HG03060 (cell line): ENCODE results near the gene METTL27.
A peak's percentile ranks its signal among the peaks of the same experiment; 100 is the strongest.
"Not testable (repeated sequence)": the region's sequence is repeated elsewhere in the genome, so short reads cannot be mapped to it uniquely, and the experiment has no call there.

Experiments
- ATAC-seq: cut with Tn5 transposase; IDR thresholded peaks from one replicate; pipeline ENCODE4 v1.9.1; 2021; ENCODE audit warnings: low read depth, moderate number of reproducible peaks; ENCODE audit not compliant: unreplicated experiment

The METTL27 gene

DNA sequence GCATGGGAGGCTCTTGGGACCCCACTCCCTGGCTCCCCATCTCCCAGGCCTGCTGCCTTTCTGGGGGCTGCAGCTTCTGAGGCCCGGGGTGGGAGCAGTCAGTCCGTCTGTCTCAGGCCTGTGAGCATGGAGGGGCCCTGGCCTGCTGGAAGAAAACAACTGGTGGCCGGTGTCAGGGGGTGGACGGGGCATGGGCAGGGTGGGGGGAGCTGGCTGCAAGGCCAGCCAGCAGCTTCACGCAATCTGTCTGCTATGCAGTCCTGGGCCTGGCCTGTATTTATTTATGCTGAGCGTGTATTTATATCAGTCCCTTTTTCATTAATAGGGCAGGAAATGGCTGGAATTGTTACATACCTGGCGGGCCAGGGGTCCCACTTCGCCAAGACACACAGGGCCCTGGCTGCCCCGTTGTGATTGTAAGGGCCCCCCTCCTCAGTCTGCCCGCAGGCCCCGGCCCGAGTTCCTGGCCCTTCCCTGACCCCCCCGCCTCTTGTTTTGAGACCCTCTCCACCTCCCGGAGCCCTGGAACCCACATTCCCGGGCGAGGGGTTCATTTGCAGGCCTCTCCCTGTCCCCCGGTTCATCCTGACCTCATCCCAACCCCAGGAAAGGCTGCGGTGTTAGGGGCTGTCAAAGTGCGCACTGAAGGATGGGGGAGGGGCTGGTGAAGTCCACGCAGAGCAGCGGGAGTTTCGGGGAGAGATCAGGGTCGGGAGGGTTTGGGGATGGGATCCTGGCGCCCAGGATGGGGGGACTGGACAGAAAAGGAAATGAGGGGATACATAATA, 26.9 kb upstream of the METTL27 start:
- ATAC-seq, result no peak

DNA sequence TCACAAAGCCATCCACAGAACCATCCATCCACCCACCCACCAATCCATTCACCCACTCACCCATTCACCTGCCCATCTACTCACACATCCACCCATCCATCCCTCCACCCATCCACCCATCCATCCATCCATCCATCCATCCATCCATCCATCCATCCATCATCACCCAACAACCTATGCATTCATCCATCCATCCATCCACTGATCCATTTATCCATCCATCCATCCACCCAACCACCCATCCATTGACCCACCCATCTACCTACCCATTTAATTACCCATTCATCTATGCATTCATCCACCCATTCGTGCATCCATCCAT, 24.1 kb upstream of the METTL27 start:
- ATAC-seq, result no peak

DNA sequence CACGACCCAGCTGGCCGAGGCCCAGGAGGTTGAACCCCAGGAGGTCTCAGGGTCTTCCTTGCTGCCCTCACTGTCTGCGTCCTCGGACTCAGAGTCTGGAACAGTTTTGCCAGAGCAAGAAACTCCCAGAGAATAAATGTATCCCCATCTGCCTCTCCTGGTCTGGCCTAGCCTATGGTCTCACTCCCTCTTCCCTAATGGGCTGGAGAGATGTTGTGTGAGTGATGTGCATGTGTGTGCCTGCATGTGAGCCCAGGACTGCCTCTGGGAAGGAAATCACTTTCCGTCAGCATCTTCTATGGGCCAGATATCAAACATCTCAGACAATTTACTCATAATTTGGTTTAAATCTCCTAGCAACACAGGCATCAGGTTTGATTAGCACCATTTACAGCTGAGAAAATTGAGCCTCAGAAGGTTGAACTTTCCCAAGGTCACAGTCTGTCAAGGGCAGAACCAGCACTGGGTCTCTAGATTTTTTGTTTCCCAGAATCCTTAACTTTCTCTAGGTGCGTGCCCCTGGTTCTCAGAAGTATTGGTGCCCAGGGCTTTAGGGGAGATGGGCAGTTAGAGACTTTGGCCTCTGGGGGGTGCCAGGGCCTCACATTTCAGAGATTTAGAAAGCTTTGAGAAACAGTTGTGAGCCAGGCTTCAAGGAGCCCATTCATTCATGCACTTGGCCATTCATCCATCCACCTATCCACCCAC, 23.6 kb upstream of the METTL27 start:
- no peak for ATAC-seq

DNA sequence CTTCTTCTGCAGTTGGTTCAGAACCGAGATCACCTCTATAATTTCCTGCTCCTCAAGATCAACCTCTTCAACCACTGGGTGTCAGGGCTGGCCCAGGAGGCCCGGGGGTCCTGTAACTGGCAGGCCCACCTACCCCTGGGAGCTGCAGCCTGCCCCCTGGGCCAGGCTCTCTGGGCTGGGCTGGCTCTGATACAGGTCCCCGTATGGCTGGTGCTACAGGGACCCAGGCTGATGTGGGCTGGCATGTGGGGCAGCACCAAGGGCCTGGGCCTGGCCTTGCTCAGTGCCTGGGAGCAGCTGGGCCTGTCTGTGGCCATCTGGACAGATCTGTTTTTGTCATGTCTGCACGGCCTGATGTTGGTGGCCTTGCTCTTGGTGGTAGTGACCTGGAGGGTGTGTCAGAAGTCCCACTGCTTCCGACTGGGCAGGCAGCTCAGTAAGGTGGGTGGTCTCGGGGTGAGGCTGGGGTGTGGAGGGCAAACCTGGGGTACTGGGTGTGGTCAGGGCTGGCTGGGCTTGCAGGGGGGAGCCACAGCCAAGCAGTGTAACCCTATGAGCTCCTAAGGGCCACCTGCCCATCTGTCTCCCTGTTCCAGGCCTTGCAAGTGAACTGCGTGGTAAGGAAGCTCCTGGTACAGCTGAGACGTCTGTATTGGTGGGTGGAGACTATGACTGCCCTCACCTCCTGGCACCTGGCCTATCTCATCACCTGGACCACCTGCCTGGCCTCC, 22.8 kb upstream of the METTL27 start:
- no peak for ATAC-seq

DNA sequence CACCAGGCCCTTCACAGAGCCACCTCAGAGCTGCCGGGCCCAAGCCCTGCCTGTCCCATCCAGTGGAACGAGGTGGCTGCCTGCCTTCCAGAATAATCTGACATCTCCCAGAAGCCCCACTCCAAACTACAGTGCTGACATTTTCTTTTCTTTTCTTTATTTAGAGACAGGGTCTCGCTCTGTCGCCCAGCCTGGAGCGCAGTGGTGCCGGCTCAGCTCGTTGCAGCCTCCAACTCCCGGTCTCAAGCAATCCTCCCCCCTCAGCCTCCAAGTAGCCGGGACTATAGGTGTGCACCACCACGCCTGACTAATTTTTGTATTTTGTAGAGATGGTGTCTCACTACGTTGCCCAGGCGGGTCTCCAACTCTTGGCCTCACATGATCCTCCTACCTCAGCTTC, 19.0 kb upstream of the METTL27 start:
- ATAC-seq, result no peak

DNA sequence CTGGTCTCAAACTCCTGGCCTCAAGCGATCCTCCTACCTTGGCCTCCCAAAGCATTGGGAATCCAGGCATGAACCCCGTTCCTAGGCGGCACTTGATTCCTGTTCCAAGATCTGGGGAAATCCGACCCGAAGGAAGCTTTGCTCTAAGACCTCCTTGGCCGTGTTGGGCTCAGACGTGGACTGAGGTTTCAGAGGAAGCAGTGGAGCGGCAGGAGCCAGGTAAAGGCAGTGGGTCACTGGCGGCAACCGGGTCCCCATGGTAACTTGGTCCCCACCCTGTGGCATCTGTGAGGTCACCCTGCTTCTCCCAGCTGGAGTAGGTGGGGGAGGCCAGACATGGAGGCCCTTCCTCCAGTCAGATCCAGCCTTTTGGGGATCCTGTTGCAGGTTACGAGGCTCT, 18.5 kb upstream of the METTL27 start, which contains the start of gene TMEM270:
Gene TMEM270 (plus strand): TSS at position 301 of the 400 bp plus-strand sequence. CDS start 36 bp downstream, at position 337.
- ATAC-seq, result no peak

DNA sequence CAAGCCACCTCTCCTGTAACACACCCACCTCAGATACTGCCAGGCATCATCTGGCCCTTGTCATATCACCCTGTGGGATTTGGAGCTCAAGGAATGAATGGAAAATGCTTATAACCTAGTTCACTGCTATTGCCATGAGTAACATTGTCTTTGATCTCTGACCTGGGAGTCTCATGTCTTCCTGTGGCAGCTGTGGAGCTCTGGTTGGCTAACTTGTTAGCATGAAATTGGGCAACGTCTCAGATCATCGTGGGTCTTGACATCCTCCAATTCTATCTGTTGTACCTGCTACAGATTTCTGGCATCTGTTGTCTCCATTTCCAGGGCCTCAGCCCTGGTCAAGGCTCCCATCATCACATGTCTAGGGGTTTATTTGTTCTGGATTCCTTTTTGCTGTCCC, 16.5 kb upstream of the METTL27 start:
- ATAC-seq, result no peak

DNA sequence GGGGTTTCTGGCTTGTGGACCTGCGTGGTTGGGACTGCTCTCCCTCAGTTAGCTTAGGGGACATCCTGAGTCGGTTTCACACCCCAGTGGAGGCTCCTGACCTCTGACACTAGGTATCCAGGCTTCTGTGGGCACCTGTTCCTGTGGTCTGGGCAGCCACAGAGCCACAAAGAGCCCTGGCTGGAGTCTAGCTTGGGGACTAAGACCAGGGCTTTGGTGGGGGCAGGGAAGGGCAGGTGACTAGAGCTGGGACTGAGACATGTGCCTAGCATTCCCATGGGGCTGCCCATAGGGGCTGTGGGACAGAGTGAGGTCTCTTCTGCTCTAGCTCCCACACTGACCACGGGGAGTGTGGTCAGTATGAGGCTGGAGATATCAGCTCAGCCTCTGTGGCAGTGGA, 14.6 kb upstream of the METTL27 start:
- ATAC-seq, result no peak

DNA sequence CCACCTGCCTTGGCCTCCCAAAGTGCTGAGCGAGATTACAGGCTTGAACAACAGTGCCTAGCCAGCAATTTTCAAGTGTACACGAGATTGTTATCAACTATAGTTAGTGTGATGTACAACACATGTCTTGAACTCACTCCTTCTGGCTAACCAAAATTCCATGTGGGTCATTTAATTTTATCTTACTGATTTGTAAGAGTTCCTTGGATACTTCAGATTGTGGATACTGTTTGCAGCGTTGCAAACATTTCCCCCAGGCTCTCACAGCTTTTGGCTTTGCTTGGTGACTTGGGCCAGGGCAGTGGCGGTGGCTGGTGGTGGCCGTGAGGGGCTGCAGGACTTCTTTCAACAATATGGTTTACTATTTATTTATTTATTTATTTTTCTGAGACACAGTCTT, 10.2 kb upstream of the METTL27 start:
- no peak for ATAC-seq

DNA sequence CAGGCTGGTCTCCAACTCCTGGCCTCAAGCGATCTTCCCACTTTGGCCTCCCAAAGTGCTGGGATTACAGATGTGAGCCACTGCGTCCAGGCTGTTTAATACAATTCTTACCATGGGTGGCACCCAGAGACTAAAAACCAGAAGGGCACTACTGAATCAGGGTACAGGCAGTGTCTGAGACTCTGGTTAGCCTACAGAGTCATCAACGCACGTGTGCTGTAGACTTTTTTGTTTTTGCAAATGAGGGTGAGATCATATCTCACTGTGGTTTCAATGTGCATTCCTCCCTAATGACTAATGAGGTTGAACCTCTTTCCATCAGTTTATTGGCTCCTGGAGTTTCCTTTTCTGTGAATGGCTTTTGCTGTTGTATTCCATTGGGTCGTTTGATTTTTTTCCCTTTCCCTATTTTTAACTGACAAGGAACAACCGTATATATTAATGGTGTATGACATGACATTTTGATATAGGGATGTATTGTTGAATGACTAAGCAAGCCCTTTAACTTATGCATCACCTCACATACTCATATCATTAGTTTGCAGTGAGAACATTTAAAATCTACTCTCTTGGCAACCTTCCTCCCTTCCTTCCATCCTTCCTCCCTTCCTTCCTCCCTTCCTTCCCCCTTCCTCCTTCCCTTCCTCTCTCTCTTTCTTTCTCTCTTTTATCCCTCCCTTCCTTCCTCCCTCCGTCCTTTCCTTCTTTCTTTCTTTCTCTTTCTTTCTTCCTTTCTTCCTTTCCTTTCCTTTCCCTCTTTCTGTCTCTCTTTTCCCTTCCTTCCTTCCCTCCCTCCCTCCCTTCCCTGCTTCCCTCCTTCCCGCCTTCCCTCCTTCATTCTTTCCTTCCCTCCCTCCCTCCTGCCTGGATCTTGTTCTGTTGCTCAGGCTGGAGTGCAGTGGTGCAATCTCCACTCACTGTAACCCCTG, 9.4 kb upstream of the METTL27 start:
- peak; percentile 91 for ATAC-seq

DNA sequence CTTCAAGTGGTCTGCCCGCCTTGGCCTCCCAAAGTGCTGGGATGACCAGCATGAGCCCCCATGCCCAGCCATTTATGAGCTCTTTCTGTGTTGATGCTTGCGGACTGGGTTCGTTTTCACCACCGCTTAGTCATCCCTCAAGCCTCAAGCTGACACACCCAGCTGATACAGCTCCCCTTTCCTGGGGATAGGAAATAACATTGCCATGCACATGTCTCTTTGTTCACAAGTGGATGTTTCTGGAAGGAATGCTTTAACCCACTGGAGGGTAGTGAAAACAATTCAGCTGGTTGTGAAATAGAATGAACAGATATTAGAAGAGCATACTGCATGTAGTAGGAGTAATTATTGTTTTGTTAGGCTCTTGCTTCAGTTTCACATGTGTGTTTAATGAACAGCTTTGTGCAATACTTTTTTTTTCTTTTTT, 8.5 kb upstream of the METTL27 start:
- ATAC-seq, result no peak

DNA sequence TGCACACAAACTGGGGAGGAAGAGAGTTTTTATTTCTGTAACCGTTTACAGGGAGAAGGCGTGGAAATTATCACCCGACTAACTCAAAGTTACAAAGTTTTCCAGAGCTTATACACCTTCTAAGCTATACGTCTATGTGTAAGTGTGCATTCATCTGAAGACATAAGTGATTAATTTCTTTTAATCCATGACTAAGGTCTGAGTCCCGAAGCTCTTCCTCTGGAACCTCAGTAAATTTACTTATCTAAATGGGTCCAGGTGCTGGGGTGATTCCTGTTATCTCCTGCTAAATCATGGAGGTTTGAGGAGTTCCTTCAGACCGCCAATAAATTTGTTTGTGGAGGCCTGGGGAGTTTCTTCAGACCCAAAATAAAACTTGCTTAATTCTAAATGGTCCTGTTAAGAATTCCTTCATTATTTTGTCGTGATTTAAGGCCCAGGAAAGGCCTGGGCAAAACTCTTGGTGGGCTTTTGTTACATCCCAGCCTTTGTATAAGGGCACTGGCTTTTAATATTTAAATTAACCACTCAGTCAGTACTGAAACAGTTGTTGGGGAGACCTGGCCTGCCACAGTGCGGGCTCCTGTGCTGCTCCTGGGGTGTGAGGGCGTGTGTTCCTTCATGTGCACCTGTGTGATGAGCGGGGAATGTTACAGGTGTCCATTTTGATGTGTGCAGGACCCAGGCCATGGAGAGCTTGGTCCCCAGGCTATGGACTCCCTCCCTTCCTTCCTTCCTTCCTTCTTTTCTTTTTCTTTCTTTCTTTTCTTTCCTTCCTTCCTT, 5.8 kb upstream of the METTL27 start:
- no peak for ATAC-seq

DNA sequence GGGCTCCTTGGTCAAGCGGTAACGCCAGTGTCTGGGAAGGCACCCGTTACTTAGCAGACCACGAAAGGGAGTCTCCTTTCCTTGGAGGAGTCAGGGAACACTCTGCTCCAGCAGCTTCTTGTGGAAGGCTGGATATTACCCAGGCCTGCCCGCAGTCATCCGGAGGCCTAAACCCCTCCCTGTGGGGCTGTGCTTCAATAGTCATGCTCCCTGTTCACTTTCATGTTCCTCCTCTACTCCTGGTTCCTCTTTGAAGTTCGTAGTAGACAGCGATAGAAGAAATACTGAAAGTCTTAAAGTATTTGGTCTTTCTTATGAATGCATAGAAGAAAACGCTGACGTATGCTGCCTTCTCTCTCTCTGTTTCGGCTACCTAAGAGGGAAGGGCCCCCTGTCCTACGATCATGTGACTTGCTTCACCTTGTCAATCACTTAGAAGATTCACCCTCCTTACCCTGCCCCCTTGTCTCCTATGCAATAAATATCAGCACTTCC, 3.4 kb upstream of the METTL27 start:
- ATAC-seq, result not testable (repeated sequence)

DNA sequence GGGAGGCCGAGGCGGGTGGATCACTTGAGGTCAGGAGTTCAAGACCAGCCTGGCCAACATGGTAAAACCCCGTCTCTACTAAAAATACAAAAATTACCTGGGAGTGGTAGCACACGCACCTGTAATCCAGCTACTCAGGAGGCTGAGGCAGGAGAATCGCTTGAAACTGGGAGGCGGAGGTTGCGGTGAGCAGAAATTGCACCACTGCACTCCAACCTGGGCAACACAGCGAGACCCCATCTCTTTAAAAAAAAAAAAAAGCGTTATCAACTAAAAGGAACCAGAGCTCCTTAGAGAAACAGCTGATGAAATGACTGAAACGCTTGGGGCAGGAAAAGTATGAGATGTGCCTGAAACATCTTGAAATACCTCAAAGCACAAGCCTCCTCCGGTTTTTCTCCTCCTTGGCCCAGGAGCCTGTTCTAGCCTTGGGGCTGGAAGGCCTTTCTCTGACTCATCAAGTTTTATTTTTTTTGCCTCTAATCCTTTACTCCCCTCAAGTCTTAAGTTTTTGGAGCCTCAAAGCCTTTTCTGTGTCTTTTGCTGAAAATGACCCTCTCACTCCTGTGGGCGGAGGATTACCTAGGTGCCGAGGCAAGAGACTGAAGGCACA, 2.6 kb upstream of the METTL27 start:
- ATAC-seq, result no peak

DNA sequence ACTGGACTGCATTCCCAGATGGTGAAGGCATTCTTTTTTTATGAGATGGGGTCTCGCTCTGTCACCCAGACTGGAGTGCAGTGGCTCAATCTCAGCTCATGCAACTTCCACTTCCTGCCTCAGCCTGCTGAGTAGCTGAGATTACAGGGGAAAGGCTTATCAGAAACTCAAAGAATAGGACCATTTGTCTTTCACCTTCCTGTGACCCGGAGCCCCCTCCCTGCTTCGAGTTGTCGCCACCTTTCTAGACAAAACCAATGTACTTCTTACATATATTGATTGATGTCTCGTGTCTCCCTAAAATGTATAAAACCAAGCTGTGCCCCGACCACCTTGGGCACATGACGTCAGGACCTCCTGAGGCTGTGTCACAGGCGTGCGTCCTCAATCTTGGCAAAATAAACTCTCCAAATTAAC, 1.8 kb upstream of the METTL27 start:
- ATAC-seq, result no peak

DNA sequence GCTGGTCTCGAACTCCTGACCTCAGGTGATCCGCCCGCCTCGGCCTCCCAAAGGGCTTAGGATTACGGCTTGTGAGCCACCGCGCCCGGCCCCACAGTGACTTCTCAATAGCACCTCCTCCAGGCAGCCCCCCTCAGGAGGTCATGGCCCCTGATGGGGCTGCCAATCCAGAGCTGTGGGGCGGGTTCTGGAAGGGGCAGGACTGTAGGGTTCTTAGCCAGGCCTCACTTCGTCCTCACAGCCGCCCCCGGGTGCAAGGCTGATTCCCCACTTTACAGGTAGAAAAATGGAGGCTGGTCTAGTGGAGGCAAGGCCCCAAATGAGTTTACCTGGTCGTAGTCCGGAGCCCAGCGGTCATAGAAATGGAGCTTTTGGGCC, 638 bp downstream of the METTL27 start:
- no peak for ATAC-seq

DNA sequence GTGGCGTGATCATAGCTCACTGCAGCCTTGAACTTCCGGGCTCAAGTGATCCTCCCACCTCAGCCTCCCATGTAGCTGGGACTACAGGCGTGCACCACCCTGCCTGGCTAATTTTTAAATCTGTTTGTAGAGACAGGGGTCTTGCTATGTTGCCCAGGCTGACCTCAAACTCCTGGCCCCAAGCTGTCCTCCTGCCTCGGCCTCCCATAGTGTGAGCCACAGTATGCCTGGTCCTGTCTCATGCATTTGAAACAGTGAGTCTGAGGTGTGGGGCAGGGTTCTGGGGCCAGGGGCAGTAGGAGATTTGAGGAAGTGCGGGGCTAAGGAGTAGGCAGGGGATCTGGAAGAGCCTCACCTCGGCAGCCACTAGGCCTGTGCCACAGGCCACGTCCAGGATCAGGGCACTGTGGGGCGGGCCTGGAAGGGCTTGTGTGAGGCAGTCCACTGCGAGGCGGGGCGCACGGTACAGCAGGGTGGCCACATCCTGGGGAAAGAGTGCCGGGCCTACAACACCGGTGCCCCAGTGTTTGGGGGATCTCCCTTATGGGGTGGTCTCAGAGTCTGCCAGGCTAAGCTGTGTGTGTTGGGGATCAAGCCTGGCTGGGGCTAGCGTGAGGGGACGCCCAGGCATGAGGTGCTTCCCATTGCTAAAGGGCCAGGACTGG, 1.5 kb downstream of the METTL27 start:
- ATAC-seq, result no peak
